Measurements from ENCODE around the gene NTNG1. TPM values are rescaled to one million over a fixed set of nuclear protein-coding genes. Genes with fewer than 3 reads are reported as not detected.

The NTNG1 gene
- total and polyA plus RNA-seq, 10 of the 15 experiments (the other 5 are each of a cell fraction or from before 2014, with no cell fraction given) = 0.18 to 2.3 (median 1.1) TPM; not detected in 1

DNA sequence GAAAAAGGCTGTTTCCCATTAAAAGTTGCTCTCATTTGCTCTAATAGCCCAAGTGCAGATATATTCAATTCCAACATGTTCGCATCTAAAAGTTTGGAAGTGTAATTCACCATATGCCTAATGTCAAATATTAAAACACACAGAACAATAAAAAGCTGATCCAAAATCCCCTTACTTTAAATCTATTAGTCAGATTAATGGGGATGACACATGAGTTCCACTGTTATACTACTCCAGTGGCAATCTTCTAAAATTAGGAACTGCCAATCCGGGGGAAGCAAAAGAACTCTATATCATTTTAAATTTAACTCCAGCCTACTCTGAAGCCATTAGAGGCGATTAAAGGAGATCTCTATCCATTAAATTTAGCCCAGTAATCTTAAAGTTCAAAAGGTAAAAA, 317.1 kb downstream of the NTNG1 start (continued):
- TF ChIP-seq MEF2A (IDR thresholded peaks at IDR 0.05; ENCODE audit: insufficient read depth, low read depth, low read length) (no peak), DPF2 (IDR thresholded peaks at IDR 0.05) (no peak), ZNF622 (IDR thresholded peaks at IDR 0.05) (no peak)
- TF ChIP-seq, protein P1, sequence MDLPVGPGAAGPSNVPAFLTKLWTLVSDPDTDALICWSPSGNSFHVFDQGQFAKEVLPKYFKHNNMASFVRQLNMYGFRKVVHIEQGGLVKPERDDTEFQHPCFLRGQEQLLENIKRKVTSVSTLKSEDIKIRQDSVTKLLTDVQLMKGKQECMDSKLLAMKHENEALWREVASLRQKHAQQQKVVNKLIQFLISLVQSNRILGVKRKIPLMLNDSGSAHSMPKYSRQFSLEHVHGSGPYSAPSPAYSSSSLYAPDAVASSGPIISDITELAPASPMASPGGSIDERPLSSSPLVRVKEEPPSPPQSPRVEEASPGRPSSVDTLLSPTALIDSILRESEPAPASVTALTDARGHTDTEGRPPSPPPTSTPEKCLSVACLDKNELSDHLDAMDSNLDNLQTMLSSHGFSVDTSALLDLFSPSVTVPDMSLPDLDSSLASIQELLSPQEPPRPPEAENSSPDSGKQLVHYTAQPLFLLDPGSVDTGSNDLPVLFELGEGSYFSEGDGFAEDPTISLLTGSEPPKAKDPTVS (IDR thresholded peaks at IDR 0.05; ENCODE audit: low read depth, low read length) = no peak
- TF ChIP-seq, protein P2, sequence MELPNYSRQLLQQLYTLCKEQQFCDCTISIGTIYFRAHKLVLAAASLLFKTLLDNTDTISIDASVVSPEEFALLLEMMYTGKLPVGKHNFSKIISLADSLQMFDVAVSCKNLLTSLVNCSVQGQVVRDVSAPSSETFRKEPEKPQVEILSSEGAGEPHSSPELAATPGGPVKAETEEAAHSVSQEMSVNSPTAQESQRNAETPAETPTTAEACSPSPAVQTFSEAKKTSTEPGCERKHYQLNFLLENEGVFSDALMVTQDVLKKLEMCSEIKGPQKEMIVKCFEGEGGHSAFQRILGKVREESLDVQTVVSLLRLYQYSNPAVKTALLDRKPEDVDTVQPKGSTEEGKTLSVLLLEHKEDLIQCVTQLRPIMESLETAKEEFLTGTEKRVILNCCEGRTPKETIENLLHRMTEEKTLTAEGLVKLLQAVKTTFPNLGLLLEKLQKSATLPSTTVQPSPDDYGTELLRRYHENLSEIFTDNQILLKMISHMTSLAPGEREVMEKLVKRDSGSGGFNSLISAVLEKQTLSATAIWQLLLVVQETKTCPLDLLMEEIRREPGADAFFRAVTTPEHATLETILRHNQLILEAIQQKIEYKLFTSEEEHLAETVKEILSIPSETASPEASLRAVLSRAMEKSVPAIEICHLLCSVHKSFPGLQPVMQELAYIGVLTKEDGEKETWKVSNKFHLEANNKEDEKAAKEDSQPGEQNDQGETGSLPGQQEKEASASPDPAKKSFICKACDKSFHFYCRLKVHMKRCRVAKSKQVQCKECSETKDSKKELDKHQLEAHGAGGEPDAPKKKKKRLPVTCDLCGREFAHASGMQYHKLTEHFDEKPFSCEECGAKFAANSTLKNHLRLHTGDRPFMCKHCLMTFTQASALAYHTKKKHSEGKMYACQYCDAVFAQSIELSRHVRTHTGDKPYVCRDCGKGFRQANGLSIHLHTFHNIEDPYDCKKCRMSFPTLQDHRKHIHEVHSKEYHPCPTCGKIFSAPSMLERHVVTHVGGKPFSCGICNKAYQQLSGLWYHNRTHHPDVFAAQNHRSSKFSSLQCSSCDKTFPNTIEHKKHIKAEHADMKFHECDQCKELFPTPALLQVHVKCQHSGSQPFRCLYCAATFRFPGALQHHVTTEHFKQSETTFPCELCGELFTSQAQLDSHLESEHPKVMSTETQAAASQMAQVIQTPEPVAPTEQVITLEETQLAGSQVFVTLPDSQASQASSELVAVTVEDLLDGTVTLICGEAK (IDR thresholded peaks at IDR 0.05; ENCODE audit: borderline replicate concordance) = no peak
